A549 (cell line): ENCODE data around the gene MPND. TPM values are rescaled to one million over a fixed set of nuclear protein-coding genes. Genes with fewer than 3 reads are reported as not detected.
A peak's percentile ranks its signal among the peaks of the same experiment; 100 is the strongest.

ENCODE experiments used
- ATAC-seq, 2 experiments: fragments of 200-7000 bp in 1 of 2; fragments of >200 bp in 1 of 2; cut with Nextera tagmentation in 1 of 2; cut with Tn5 transposase in 1 of 2; 3 replicates each; pipeline versions ENCODE4 v1.8.0 to v1.9.1; 2018 to 2020; ENCODE audit warnings: mild to moderate bottlenecking in 1 of 2, moderate library complexity in 1 of 2
- CTCF ChIA-PET: fragments of 300-600 bp; sonication (Branson Sonifier 250); formaldehyde crosslinking; extraction: SDS; loops from one replicate; lab custom pipeline; 2021; ENCODE audit warnings: antibody characterized with exemption, inconsistent platforms; lab: Yijun Ruan, JAX
- POLR2A ChIA-PET: fragments of 350-600 bp; formaldehyde crosslinking; extraction: SDS; loops from one replicate; lab custom pipeline; 2021; ENCODE audit warnings: antibody characterized with exemption, inconsistent platforms; lab: Yijun Ruan, JAX
- DNase-seq, 2 experiments: peaks; one replicate each; pipeline versions ENCODE4 v3.0.0 to v3.0.0-alpha.2; 2011 to 2016; ENCODE audit warnings: low read depth in 1 of 2, low spot score in 1 of 2
- FAIRE-seq: peaks from 2 replicates; lab custom pipeline; 2011; peaks lifted over from hg19 to GRCh38; lab: Jason Lieb, UNC
- H3K27ac ChIP-seq, 2 experiments: fragments of >200 bp; sonication (Bioruptor Twin); formaldehyde crosslinking; 3 replicates each; pipeline ENCODE4 v1.5.1; 2016 to 2017
- H3K4me1 ChIP-seq: fragments of >200 bp; sonication (Bioruptor Twin); formaldehyde crosslinking; 3 replicates; pipeline ENCODE4 v1.6.1; 2016
- H3K4me2 ChIP-seq: fragments of >200 bp; sonication (Bioruptor Twin); formaldehyde crosslinking; 3 replicates; pipeline ENCODE4 v1.6.1; 2016
- H3K4me3 ChIP-seq: fragments of >200 bp; sonication (Bioruptor Twin); formaldehyde crosslinking; 3 replicates; pipeline ENCODE4 v1.5.1; 2016
- H3K9me3 ChIP-seq: fragments of >200 bp; sonication (Bioruptor Twin); formaldehyde crosslinking; 3 replicates; pipeline ENCODE4 v1.6.1; 2016
- ATOH8 ChIP-seq: fragments of 250-450 bp; sonication (Bioruptor Pico); IDR thresholded peaks from 2 replicates; pipeline ENCODE4 v1.5.0; 2020; ENCODE audit warnings: low read depth, mild to moderate bottlenecking, moderate library complexity
- BHLHE40 ChIP-seq: IDR thresholded peaks from 2 replicates; pipeline ENCODE4 v1.6.1; 2012; ENCODE audit warnings: low read depth, low read length, inconsistent platforms
- CBX8 ChIP-seq: fragments of 200-600 bp; sonication (generic); IDR thresholded peaks from 2 replicates; pipeline ENCODE4 v1.6.1; 2016
- CHD2 ChIP-seq: fragments of 150-350 bp; IDR thresholded peaks from 2 replicates; pipeline ENCODE4 v1.6.1; 2014; ENCODE audit warnings: low read length; ENCODE audit not compliant: partially characterized antibody
- CHD4 ChIP-seq: fragments of 200-600 bp; sonication (generic); IDR thresholded peaks from 2 replicates; pipeline ENCODE4 v1.6.1; 2016; ENCODE audit warnings: antibody characterized with exemption, mild to moderate bottlenecking, borderline replicate concordance
- E2F6 ChIP-seq: IDR thresholded peaks from 2 replicates; pipeline ENCODE4 v1.6.1; 2012; ENCODE audit warnings: low read depth, borderline replicate concordance
- EHF ChIP-seq: fragments of 250-450 bp; sonication (Bioruptor Pico); IDR thresholded peaks from 2 replicates; pipeline ENCODE4 v1.5.0; 2020; ENCODE audit warnings: mild to moderate bottlenecking
- EHMT2 ChIP-seq: fragments of 200-600 bp; sonication (generic); IDR thresholded peaks from 2 replicates; pipeline ENCODE4 v1.6.1; 2016; ENCODE audit warnings: antibody characterized with exemption, low read depth, mild to moderate bottlenecking, moderate library complexity
- ELK1 ChIP-seq: fragments of 150-350 bp; IDR thresholded peaks from 2 replicates; pipeline ENCODE4 v1.6.1; 2014; ENCODE audit warnings: low read depth, mild to moderate bottlenecking, low read length
- FOXS1 ChIP-seq: fragments of 250-450 bp; sonication (Bioruptor Pico); IDR thresholded peaks from 2 replicates; pipeline ENCODE4 v1.5.0; 2020; ENCODE audit warnings: mild to moderate bottlenecking, moderate library complexity
- GATA3 ChIP-seq: IDR thresholded peaks from 2 replicates; pipeline ENCODE4 v1.6.1; 2012; ENCODE audit warnings: borderline replicate concordance
- HDAC2 ChIP-seq: fragments of 200-600 bp; sonication (generic); IDR thresholded peaks from 2 replicates; pipeline ENCODE4 v1.6.1; 2016
- HOXB13 ChIP-seq: fragments of 250-450 bp; sonication (Bioruptor Pico); IDR thresholded peaks from 2 replicates; pipeline ENCODE4 v1.5.0; 2020; ENCODE audit warnings: low read depth, mild to moderate bottlenecking, moderate library complexity
- JUN ChIP-seq, 2 experiments: fragments of >200 bp; sonication (Bioruptor Twin); formaldehyde crosslinking; IDR thresholded peaks; 2 replicates in 1 of 2; 3 replicates in 1 of 2; pipeline ENCODE4 v1.6.1; 2016 to 2017
- KDM5A ChIP-seq: fragments of 200-600 bp; sonication (generic); IDR thresholded peaks from 2 replicates; pipeline ENCODE4 v1.6.1; 2016; ENCODE audit warnings: antibody characterized with exemption, mild to moderate bottlenecking
- MAX ChIP-seq: IDR thresholded peaks from 2 replicates; pipeline ENCODE4 v1.6.1; 2012
- MYC ChIP-seq: IDR thresholded peaks from 2 replicates; pipeline ENCODE4 v1.6.1; 2012; ENCODE audit warnings: mild to moderate bottlenecking, inconsistent platforms, low read length, improper control_type of control experiment, borderline replicate concordance
- NFE2L2 ChIP-seq: fragments of 150-350 bp; conservative IDR thresholded peaks from 2 replicates; pipeline ENCODE4 v1.6.1; 2014; ENCODE audit warnings: low read length
- PBX3 ChIP-seq: IDR thresholded peaks from 2 replicates; pipeline ENCODE4 v1.6.1; 2012
- POLR2A ChIP-seq: IDR thresholded peaks from 2 replicates; pipeline ENCODE4 v1.6.1; 2012; ENCODE audit warnings: mild to moderate bottlenecking, low read length
- POLR2AphosphoS2 ChIP-seq: conservative IDR thresholded peaks from 2 replicates; pipeline ENCODE4 v1.6.1; 2012; ENCODE audit warnings: low read length, improper control_type of control experiment, inconsistent platforms
- RARB ChIP-seq: fragments of 250-450 bp; sonication (Bioruptor Pico); IDR thresholded peaks from 2 replicates; pipeline ENCODE4 v1.8.0; 2021; ENCODE audit warnings: mild to moderate bottlenecking, moderate library complexity
- RCOR1 ChIP-seq: fragments of 150-350 bp; IDR thresholded peaks from 2 replicates; pipeline ENCODE4 v1.6.1; 2014; ENCODE audit warnings: antibody characterized with exemption, low read length, low read depth
- REST ChIP-seq: fragments of 200-600 bp; sonication (generic); IDR thresholded peaks from 2 replicates; pipeline ENCODE4 v1.6.1; 2016; ENCODE audit warnings: antibody characterized with exemption, mild to moderate bottlenecking, moderate library complexity
- SREBF2 ChIP-seq: fragments of 450-650 bp; IDR thresholded peaks from 2 replicates; pipeline ENCODE4 v1.6.1; 2014; ENCODE audit warnings: mild to moderate bottlenecking, moderate library complexity
- USF2 ChIP-seq: fragments of 450-650 bp; IDR thresholded peaks from 2 replicates; pipeline ENCODE4 v1.6.1; 2014; ENCODE audit warnings: antibody characterized with exemption
- ZC3H11A ChIP-seq: fragments of 450-650 bp; IDR thresholded peaks from 2 replicates; pipeline ENCODE4 v1.6.1; 2014; ENCODE audit warnings: antibody characterized with exemption, mild to moderate bottlenecking
- ZFP36 ChIP-seq: fragments of 450-650 bp; IDR thresholded peaks from 2 replicates; pipeline ENCODE4 v1.6.1; 2014; ENCODE audit warnings: borderline replicate concordance; ENCODE audit not compliant: partially characterized antibody
- ZNF302 ChIP-seq: fragments of 250-450 bp; sonication (Bioruptor Pico); IDR thresholded peaks from 2 replicates; pipeline ENCODE4 v1.9.0; 2021; ENCODE audit warnings: inconsistent platforms, mild to moderate bottlenecking, moderate library complexity
- WGBS: methylation state at CpG from one replicate; pipeline ENCODE4 v1.1.6; 2017; ENCODE audit errors: missing lambda C conversion rate; 5-methylcytosine and 5-hydroxymethylcytosine counted together
- polyA plus RNA-seq, 4 experiments: library from polyadenylated mRNA; depleted of rRNA in 3 of 4; stranded (reverse); fragments of >200 nt; fragmentation: RNase III in 1 of 4; extraction: RNeasy Plus Mini Kit Qiagen cat#74134 plus additional on column Dnase treatment in 1 of 4; gene quantifications; 2 replicates in 3 of 4; 3 replicates in 1 of 4; pipeline ENCODE4 v1.2.3, GENCODE V29; 2011 to 2017

The MPND gene
- polyA plus RNA-seq, 2 of the 4 experiments (the other 2 are of a cell fraction): 3.5 to 14.5 TPM

- POLR2A ChIA-PET: interaction anchor here (0.6 to 1.3 kb wide), 2 partner anchors 9 to 20 kb away, joined by 3 to 4 read pairs; partner anchors contain the start of gene MPND
- Histone ChIP-seq H3K27ac (no peak overlapping the region), H3K4me1 (no peaks in the 10 kb centered on the region), H3K4me2 (no peak overlapping the region), H3K9me3 (no peaks in the 10 kb centered on the region; the same call in 2 of the 3 replicates), H3K4me3 (no peak overlapping the region)
- FAIRE-seq (no peak), ATAC-seq (peak; percentile 75 to 83), DNase-seq (peak in 1 of 2 experiments; percentile 66)
- TF ChIP-seq ZFP36: no peak
- TF ChIP-seq ATOH8 (CRISPR knock-in tag): no peak
- TF ChIP-seq CHD2: no peak
- TF ChIP-seq USF2: no peak
- no peak for TF ChIP-seq BHLHE40
- TF ChIP-seq NFE2L2: no peak
- no peak for TF ChIP-seq FOXS1 (CRISPR knock-in tag)
- TF ChIP-seq ELK1: no peak
- TF ChIP-seq CBX8: no peak
- no peak for TF ChIP-seq POLR2A
- TF ChIP-seq ZC3H11A: no peak
- no peak for TF ChIP-seq HDAC2
- TF ChIP-seq CHD4: no peak
- no peak for TF ChIP-seq RARB
- no peak for TF ChIP-seq SREBF2
- TF ChIP-seq EHF (CRISPR knock-in tag): no peak
- no peak for TF ChIP-seq E2F6
- no peak for TF ChIP-seq RCOR1
- CTCF ChIA-PET: interaction anchor here (0.6 to 2.3 kb wide), 4 partner anchors 17 to 112 kb away, joined by 3 to 8 read pairs (median 5); no protein-coding TSS in a partner anchor
- 100% methylated on average over 2 of the region's 37 CpGs for WGBS
Measured at GRCh38 chr19:4322942-4323665, 20.3 kb upstream of the MPND start.

GRCh38 chr19:4323692-4324091 lies 19.7 kb upstream of the MPND start:
- Histone ChIP-seq H3K4me2 (no peak overlapping the region), H3K9me3 (no peaks in the 10 kb centered on the region; the same call in 2 of the 3 replicates), H3K4me3 (no peak overlapping the region), H3K27ac (no peak overlapping the region), H3K4me1 (no peaks in the 10 kb centered on the region)
- 93% methylated on average over 3 of the region's 9 CpGs for WGBS
- TF ChIP-seq RCOR1 (no peak), GATA3 (no peak), SREBF2 (no peak), MYC (no peak), ZNF302 (CRISPR knock-in tag) (no peak), HOXB13 (CRISPR knock-in tag) (no peak), RARB (no peak), POLR2AphosphoS2 (no peak), NFE2L2 (no peak), EHF (CRISPR knock-in tag) (no peak), CBX8 (no peak), REST (no peak), EHMT2 (no peak), BHLHE40 (no peak), HDAC2 (no peak), PBX3 (no peak), KDM5A (no peak), JUN (IDR thresholded peaks at IDR 0.05) (no peak), FOXS1 (CRISPR knock-in tag) (no peak), MAX (no peak)
- FAIRE-seq (no peak), DNase-seq (no peak), ATAC-seq (no peak)
- CTCF ChIA-PET: interaction anchor here (0.6 to 2.3 kb wide), 3 partner anchors 18 to 111 kb away, joined by 3 to 8 read pairs (median 6); no protein-coding TSS in a partner anchor
- POLR2A ChIA-PET: interaction anchor here (0.6 to 1.3 kb wide), 2 partner anchors 9 to 19 kb away, joined by 3 to 4 read pairs; partner anchors contain the start of gene MPND
